ENCODE results near the gene NF2.

DNA sequence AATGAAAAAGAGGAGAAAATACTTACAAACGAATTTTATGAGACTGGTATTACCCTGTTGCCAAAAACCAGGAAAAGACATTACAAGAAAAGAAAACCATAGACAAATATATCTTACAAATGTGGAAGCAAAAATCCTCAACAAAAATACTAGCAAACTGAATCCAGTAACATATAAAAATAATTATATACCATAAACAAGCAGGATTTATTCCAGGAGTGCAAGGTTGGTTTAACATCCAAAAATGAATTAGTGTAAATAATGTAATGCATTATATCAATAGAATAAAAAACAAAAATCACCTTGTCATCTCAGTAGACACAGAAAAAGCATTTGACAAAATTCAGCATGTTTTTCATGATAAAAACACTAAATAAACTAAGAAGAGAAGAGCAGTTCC lies 7.3 kb downstream of the NF2 start:
- TF ChIP-seq EP300 (IDR thresholded peaks at IDR 0.05) (no peak), CTCF (IDR thresholded peaks at IDR 0.05) (no peak)
